DMS153 treated with DMSO at 0.1 percent for 48 hours (cell line): ENCODE data around the gene ZFAND3.
"Not testable (repeated sequence)": the region's sequence is repeated elsewhere in the genome, so short reads cannot be mapped to it uniquely, and the experiment has no call there.

Source experiments
- DNase-seq: peaks from one replicate; lab custom pipeline; 2025; ENCODE audit not compliant: unreplicated experiment; lab: John Stamatoyannopoulos, UW

Gene ZFAND3

DNA sequence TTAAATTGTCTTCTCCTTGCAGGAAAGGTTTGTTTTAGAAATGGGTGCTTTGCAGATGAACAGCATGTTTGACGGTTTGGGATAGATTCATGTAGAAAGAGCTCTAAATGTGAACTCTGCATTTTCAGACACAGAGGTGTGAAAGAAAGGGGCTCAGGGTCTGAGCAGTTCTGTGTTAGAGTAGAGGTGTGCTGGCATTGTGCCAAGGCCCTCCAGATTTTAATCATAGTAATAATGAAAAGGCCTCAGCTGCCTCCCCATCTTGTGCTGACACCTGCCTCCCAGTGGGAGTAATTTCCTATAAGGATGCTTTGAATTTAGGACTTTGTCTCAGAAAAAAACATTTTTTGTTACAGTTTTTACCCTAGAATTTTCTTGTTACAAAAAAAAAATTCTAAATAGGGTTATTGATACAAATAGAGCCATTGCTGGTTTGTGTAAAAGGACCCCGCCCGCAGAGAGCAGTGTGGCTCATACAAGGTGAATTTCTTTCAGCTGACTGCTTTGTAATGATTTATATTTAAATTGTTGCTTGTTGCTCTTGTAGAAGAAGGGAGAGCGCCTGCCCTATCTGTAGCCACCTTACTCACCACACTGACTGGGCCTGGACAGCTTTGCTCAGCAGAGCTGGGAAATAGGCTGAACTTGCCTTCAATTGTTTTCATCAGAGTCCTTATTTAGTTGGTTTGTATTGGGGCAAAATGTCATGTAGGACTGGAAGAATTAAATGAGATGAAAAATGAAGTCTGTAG is 294.5 kb downstream of the ZFAND3 start:
- DNase-seq, result peak; percentile 6

DNA sequence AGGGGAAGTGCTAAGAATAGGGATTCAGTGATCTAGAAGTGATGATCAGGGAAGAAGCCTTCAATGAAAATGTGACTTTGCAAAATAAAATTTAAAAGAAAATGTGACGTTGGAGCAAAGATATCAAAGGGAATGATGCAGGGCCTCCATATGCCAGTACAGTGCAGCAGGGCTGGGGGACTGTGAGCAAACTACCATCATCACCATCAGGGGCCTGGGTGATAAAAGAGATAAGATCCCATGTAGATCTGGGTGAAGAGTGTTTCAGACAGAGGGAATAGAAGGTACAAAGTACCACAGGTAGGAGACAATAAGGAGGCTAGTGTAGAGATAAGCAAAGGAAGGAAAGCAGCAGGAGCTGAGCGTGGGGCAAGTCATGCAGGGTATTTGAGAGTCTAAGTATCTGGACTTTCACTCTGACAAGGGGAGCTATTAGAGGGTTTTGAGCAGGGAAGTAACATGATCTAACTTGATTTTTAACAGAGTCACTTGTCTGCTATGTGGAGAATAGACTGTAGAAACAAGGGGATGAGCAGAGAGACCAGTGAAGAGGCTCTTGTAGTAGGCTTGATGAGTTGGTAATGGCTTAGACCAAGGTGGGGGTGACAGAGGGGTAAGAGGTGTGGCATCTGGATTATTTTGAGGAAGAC is 295.6 kb downstream of the ZFAND3 start:
- DNase-seq, result no peak

DNA sequence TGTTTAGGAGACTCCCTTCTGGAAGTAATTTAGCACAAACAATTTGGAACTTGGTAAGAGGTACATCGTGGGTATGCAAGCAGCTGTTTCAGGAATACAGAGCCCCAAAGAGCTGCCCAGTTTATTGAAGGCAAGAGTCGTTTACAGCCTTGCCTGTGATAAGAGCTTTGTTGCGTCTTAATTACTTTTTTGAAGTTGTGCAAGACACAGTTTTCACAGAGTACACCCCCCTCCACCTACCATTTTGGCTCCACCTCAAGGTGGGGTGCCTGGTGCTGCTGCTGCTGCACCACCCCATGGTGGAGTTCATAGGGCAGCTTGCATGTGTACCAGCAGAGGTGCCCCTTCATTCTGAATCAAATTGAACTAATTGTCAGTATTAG is 296.1 kb downstream of the ZFAND3 start:
- no peak for DNase-seq

DNA sequence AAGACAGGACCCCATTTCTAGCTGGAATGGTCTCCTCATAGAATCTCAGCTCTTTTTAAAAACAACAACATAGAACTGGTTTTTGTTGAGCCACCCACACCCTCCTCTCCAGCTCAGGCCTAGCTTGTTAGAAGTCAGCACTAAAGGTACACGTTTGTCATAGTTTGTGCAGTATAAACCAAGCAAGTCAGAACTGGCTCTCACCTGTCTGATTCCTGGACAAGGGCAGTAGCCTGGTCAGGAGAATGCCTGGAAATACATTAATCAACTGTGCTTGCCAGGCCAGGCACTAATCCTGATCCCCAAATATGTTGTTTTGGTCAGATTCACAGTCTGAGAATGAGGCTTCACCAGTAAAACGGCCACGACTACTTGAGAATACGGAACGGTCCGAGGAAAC is 296.7 kb downstream of the ZFAND3 start:
- DNase-seq, result no peak

DNA sequence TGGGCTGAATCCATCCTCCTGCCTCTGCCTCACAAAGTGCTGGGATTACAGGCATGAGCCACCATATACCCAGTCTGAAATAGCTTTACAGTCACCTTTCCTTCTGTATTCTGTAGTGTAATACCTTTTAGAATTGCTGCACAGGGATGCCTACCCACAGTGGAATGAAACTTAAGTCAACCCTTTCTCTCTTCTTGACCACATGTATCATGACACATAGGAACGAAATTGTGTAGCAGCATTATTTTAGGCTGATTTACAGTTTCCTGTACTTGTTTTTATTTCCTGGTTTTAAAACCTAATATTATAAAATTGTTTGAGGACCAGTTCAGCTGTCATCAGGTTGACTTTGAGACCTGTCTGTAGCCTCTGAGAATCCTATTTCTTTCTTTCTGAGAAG is 297.8 kb downstream of the ZFAND3 start:
- no peak for DNase-seq

DNA sequence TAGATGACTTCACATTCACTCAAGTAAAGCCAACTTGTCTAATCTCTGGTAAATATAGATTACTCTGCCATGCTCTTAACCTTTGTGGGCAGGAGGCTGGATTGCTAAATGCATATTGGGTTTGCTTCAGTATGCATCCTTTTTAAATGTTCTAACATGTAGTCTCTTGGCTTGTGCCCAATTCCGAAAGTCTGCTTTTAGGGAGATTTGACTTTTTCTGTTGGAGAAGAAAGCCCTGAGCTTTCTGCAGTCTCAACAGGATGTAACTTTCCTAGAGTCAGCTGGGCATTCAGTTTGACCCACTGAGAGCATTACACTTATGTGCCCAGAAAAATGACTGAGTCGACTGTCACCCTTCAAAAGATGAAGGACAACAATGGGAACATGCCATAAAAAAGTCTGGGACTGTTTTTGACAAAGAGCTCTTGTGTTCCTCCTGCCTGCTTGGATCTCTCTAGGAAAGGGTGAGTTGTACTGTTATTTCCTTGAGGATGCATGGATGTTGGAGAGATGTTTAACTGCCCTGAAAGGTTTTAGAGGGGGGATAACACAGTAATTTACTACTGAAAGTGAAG is 299.4 kb downstream of the ZFAND3 start:
- DNase-seq, result no peak

DNA sequence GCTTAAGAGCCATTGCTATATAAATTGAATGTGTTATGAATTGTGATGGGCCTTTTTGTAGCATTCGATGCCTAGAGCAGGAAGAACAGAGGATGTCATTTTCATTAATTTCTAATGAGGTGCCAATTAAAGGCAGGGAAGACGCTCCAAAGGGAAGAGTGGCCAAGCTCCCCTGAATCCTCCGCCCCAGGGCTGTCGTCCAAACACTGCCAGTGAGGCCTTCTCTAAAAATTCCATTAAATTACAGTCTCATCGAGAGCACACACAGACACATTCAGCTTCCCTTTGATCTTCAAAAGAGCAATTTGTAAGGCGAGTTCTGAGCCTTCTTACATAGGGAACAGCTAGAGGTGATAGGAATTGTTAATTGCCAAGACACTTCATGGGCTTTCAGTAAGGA is 300.0 kb downstream of the ZFAND3 start:
- DNase-seq, result no peak

DNA sequence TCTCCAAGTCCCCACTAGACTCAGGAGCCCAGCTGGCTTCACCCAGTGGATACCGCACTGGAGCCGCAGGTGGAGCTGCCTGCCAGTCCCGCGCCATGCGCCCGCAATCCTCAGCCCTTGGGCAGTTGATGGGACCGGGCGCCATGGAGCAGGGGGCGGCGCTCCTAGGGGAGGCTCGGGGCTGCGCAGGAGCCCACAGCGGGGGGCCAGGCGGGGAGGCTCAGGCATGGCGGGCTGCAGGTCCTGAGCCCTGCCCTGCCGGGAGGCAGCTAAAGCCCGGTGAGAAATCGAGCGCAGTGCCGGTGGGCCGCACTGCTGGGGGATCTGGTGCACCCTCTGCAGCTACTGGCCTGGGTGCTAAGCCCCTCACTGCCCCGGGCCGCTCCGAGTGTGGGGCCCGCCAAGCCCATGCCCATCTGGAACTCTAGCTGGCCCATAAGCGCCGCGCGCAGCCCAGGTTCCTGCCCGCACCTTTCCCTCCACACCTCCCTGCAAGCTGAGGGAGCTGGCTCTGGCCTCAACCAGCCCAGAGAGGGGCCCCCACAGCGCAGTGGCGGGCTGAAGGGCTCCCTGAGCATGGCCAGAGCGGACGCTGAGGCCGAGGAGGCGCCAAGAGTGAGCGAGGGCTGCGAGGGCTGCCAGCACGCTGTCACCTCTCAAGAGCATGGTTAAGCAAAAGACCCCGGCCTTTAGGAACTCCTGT is 304.8 kb downstream of the ZFAND3 start:
- DNase-seq, result not testable (repeated sequence)

DNA sequence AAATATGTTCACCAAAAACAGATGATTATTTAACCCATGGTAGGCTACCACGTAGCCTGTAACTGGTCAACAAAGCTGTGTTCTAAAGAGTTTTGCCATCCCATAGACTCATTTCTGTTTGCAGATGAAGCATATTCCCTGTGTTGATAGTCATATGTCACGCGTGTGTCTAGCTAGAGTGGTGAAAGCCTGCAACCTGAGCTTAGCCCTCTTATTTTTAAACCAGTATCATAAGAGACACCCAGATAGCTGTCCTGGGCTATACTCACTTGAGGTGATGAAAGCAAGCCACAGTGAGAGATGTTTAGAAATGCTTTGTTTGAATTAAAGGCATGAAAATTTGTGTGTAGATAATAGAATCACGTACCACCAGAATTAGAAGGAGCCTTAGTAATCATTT is 307.8 kb downstream of the ZFAND3 start:
- no peak for DNase-seq

DNA sequence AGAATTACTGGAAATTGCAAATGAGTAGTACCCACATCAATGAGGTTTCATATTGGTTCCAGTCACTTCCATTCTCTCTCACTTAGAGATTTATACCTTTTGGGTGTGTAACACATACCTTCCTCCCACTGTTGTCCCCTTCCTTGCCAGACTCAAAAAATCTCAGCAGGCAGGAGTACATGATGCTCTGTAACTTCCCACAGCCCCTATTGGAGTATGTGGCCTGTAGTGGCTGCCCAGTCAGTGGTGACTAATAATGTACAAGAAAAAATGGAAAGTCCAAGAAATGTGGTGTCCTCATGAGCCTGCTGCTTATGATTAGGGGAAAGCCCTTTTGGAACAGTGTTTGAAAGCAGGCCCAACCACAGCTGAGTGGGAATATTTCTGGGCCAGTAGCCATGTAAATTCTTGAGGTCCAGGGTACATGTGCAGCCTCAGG is 312.0 kb downstream of the ZFAND3 start:
- DNase-seq, result no peak

DNA sequence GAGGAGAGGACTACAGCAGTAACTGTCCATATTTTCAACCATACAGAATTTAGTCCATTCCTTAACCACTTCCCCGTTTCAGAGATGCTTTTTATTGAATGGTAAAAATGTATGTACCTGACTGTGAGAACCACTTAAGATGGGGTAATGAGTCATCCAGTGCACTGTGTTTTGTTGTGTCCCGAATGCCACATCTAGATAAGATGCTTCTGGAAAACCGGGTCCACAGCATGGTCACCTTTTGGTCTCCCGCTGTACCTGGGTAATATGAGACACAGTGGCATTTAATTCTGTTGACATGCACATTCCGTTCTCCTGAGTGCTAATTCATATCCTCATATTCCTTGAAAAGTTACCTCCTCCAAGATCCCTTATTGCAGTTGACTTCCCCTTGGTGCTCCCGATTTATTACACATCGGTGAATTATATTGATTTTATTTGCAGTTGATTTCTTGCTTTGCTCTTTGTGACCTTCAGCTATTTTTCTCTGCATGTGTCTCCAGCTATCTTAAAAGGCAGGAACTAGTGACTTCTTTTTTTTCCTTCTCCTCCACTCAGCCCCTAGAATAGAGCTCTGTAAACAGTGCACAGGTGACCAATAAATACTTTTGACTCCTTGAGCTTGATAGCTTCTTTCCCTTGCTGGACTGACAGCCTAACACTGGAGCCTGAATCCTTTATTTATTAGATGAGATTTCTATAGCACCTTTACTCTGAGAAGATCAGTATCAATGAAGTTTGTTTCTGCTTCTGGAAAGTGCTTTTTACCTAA is 314.6 kb downstream of the ZFAND3 start:
- DNase-seq, result no peak

DNA sequence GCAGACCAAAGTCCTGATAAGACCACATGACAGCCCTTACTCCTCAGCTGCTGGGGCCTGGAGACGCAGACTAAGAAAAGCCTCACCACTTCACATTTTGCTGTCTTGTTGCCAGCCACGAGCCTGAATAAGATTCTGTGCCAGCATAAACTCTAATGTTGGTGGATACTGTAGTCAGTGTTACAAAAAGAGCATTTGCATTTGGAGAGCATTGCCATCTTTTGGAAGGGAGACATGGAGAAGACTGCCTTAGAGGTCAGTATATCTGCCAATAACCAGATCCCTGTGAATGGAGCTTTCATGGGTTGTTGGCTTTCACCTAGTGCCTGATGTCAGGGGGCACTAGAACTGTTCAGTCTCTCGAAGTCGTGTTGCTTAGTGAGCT is 315.2 kb downstream of the ZFAND3 start:
- no peak for DNase-seq

DNA sequence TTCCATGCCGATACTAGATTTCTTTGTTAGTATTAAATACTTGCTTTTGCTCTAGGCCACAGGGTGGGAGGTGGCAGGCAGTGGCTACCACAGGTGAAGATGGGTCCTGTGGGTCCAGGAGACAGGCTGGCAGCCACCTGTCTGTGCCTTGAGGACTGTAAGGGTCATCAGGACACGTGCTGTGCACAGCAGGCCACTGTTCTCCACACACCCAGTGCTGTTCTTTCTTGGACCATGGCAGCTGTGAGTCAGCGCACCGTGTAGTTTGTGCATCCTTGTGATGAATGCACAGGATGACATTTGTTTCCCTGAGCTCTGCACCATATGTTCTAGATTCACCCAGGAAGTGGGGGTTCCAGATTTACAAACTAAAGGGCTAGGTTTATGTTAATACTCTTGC is 317.0 kb downstream of the ZFAND3 start:
- DNase-seq, result no peak

DNA sequence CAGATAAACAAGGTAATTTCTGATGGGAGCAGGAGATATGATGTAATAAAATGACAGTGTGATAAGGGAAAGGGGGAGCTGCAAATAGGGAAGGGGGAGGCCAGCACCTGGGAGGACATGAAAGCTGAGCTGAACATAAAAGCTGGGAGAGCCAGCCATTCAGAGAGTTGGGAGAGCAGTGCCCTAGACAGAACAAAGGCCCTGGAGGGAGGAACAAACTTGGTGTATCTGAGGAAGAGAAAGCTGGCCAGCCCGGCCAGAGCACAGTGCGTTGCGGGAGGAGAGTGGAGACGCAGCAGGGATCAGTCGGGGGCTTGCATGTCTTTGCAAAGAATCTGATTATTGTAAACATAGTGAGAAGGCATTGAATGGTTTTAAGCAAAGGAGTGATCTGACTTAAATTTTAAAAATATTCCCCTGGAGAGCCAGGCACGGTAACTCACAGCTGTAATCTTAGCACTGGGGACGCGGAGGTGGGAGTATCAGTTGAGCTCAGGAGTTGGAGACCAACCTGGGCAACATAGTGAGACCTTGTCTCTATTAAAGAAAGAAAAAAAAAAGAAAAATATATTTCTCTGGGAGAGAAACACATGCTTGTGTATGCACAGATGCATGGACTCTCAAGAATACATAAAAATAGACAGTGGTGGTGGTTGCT is 318.2 kb downstream of the ZFAND3 start:
- no peak for DNase-seq

DNA sequence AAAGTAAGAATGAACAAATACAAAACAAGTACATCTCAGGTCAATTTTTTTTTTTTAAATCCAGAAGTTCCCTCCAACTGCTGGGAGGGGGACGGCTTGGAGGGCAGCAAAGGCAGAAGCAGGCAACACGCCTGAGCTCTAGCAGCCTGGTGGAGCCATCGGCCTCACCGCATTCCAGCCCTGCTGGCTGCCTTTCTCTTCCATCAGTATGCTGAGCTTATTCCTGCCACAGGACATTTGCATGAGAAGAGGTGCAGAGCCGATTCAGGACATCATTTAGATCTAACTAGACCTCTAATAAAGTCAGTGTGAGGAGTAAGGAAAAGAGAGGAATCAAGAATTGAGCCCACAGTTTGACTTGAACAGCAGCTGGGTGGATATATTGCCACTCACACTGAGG is 318.8 kb downstream of the ZFAND3 start:
- no peak for DNase-seq

DNA sequence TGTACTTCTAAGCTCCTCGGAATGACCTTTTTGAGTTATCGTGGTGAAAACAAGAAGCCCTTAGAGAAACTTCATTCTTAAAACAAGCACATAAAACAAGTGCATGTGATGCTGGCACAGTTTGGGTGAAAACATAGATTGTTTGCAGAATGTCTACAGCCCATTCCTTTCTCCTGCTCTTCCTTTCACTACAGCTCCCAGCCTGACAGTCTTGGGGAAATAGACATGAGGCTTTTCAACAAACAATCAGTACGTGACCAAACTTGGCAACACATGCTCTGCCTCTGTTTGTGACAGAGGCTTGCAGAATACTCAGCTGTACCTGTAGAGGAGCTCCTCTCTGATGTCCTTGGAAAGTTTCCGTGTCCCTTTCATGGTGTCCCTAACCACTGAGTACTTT is 321.6 kb downstream of the ZFAND3 start:
- DNase-seq, result no peak

DNA sequence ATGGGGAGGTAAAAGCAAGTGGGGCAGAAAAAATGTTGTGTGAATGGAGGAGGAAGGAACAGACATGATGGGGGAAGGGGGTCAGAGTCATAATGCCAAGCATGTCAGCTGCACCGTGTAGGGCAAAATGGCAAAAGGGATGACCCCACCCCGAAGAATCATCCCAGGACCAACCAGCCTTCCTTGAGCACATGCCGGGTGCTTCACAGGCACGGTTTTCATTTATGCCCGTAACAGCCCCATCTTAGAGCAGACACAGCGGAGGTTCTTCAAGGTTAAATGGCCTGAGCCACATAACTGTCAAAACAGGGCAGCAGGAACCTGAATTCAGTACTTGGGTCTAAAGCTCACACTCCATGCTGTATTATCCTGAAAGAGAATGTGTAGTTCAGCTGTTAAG is 322.2 kb downstream of the ZFAND3 start:
- DNase-seq, result no peak

DNA sequence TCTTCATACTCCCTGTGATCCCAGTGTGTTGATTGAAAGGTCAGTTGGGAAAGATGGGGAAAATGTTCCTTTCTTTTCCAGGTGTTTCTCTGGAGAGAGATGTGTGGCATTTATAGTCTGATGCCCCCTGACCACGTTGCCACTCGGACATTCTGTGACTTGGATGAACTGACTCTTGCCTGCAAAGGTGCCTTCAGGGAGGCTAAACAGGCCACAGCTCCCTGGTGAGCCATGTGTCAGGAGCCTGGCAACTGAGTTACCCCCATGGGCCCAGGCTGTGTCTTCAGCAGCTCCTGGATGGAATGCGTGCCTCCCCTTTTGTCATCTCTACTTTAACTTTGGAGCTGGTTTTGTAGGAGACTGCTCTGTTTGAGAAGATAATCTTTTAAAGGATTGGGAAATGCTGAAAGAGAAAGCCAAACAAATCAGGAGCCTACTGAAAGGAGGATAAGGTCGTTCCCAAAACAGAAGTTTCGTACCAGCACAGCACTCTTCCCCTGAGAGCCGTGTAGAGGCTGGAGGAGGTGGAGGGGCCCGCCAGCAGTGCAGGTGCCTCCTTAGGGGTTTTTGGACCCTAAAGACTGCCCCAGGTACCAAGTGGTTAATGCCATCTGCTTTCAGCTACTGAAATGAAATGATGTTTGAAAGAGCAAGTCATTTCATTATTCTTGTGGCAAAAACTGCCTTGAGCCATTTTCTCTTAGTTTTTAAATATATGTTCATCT is 322.8 kb downstream of the ZFAND3 start:
- no peak for DNase-seq

DNA sequence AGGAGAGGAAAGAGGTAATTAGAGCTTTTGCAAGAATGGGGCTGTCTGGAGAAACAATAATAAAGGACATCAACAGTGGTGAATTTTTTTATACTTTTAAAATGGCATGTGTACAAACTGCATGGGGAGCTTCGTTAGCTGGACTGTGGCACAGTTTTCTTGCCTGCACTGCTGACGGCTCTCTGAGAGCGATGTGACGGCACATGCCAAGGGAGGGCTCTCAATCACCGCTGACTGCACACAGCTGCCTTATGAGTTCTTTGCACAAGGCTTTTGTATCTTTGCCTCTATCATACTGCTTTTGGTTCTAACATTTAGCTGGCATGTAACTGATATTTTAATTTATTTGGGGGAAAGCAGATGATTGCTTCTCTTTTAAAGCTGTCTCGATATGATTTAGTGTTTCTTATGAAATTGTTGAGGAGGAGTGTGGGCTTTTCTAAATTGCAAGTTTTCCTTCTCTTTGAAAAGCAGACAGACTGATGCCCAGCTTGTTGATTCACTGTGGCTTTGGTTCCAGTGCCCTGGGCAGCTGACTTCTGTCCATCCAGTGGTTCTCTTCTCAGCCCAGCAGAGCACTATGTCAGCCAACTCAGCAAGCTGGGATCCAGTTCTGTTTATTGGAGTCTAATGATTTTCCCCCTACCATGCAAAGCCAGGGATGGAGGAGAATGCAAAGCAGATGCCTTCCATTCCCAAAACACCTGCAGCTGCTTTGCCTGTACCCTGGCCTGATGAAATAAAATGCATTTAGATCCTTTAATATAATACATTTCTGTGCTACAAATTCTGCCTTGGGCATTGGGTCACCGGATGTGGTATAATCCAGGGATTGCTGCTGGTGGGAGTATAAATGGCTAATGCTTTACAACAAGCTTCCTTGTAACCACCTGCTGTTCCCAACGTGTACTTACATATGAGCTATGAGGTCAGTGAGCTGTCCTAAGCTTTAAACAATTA is 323.9 kb downstream of the ZFAND3 start:
- no peak for DNase-seq
